ENCODE measurements around the gene ABCA1. TPM values are rescaled to one million over a fixed set of nuclear protein-coding genes. Genes with fewer than 3 reads are reported as not detected.
A peak's percentile ranks its signal among the peaks of the same experiment; 100 is the strongest.

ABCA1 gene
- total and polyA plus RNA-seq, 12 donors, result 1.3 to 35.0 (median 11.3) TPM

DNA sequence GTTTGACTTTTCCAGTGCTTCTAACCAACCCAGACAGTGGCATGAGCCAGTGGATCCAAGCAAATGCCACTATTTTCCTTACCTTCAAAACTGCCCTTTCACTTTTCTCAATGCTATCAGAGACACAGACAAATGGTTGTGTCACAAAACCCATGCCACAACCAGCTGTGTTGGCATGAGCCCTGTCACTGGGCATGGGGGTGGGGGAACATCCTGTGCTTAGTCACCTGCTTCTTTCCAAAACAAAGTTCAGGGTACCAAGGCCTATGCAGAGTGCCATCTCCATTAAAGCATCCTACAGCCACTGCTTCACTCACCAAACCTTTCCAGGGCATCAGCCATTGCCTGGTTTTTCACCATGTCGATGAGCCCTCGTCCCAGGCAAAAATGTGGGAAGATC, 133.9 kb downstream of the ABCA1 start:
- H3K4me1 ChIP-seq, result peaks cover 0 to 25% (median 0%) of the 10 kb centered on the region in 9 donors
- no peak overlapping the region for H3K27ac ChIP-seq
- no peaks in the 10 kb centered on the region for H3K27me3 ChIP-seq
- DNase-seq (no peak), ATAC-seq (no peak)
- no peaks in the 10 kb centered on the region for H3K9me3 ChIP-seq
- intact Hi-C loops (cut with DNase I), result no loop called here
- H3K4me3 ChIP-seq, result no peak overlapping the region
- H3K36me3 ChIP-seq, result peaks cover 0 to 100% (median 65%) of the 10 kb centered on the region in 9 donors
- TF ChIP-seq, protein P1, sequence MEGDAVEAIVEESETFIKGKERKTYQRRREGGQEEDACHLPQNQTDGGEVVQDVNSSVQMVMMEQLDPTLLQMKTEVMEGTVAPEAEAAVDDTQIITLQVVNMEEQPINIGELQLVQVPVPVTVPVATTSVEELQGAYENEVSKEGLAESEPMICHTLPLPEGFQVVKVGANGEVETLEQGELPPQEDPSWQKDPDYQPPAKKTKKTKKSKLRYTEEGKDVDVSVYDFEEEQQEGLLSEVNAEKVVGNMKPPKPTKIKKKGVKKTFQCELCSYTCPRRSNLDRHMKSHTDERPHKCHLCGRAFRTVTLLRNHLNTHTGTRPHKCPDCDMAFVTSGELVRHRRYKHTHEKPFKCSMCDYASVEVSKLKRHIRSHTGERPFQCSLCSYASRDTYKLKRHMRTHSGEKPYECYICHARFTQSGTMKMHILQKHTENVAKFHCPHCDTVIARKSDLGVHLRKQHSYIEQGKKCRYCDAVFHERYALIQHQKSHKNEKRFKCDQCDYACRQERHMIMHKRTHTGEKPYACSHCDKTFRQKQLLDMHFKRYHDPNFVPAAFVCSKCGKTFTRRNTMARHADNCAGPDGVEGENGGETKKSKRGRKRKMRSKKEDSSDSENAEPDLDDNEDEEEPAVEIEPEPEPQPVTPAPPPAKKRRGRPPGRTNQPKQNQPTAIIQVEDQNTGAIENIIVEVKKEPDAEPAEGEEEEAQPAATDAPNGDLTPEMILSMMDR (IDR thresholded peaks at IDR 0.05), result no peak
- 96 to 99% methylated on average over 2 of the region's 2 CpGs for WGBS, 2 donors

DNA sequence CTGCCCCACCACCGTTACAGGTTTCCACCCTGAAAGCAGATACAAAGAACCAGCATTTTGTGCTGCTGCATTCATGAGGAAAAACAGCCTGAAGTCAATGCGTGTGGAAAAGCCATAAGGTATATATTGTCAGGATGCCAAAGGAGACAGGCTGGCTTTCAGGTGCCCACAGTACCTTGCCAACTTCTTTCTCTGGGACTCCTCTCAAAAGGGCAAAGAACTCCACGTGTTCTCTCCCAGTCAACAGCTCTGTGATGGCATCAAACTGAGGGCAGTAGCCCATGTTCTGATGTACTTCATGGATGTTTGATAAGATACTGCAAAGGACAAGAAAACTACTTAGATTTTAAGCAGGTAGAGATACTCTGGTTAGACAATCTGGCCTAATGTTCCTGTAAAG, 139.7 kb downstream of the ABCA1 start:
- DNase-seq (no peak), ATAC-seq (peak in 1 of 8 donors; percentile 43)
- WGBS, 2 donors, result 78 to 83% methylated on average over 3 of the region's 3 CpGs
- intact Hi-C loops (cut with DNase I), result no loop called here
- TF ChIP-seq, protein P1 (IDR thresholded peaks at IDR 0.05), result no peak
- no peak overlapping the region for H3K4me3 ChIP-seq
- peaks cover 0 to 7% (median 0%) of the 10 kb centered on the region in 9 donors for H3K4me1 ChIP-seq
- no peaks in the 10 kb centered on the region for H3K27me3 ChIP-seq
- no peak overlapping the region for H3K27ac ChIP-seq
- no peaks in the 10 kb centered on the region for H3K9me3 ChIP-seq
- H3K36me3 ChIP-seq, result peaks cover 0 to 100% (median 71%) of the 10 kb centered on the region in 9 donors

DNA sequence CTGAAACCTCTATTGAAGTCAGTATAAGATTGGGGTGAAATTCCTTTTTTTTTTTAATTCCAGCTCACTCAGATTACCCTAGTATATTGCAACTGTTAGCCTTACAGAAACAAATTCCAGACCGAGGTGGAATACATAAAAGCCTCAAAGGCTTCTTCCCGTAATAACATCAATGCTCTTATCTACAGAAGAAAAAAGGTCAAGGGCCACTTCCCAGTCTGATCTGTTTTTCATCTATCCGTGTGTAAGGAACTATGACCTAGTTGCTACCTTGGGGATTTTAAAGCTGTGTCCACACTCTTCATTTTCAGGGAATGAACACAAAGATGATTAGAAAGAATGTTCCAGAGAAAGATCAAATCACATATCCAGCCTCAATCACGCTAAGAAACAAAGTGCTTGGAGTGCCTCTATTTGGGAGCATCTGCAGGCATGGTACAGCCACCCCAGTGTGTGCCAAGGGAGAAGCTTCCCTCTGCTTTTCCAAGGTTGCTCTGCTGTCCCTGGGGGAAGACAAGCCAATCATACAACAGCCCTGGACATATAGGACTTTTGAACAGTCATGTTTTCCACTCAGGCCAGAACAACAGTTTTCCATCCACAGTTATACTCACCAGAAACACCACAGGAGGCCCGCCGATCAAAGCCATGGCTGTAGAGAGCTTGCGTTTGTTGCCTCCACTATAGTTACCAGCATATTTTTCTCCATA, 140.5 kb downstream of the ABCA1 start:
- intact Hi-C loops (cut with DNase I), result no loop called here
- Histone ChIP-seq H3K4me1 (peaks cover 0 to 7% (median 0%) of the 10 kb centered on the region in 9 donors), H3K4me3 (no peak overlapping the region), H3K27ac (no peak overlapping the region), H3K36me3 (peaks cover 0 to 100% (median 65%) of the 10 kb centered on the region in 9 donors), H3K27me3 (no peaks in the 10 kb centered on the region), H3K9me3 (no peaks in the 10 kb centered on the region)
- WGBS, 2 donors, result 56 to 62% methylated on average over 7 of the region's 7 CpGs
- TF ChIP-seq, protein P1 (IDR thresholded peaks at IDR 0.05), result no peak
- DNase-seq (no peak), ATAC-seq (no peak)

DNA sequence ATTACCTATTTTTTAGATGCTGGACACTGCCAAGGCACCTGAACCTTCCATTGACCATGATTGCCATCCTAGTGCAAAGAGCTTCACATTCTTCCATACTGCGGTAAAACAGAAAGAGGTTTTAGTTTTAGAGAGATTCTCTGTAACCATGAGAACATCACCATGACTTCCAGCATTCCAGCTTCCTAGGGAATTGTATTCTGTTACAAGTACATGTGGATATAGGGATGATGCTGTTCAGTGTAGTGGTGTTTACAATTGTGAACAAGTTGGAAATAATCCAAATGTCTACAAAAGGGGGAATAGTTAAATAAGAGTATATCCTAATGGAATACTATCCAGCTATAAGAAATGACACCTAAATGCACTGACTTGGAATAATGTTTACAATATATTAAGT, 141.7 kb downstream of the ABCA1 start:
- H3K9me3 ChIP-seq, result no peaks in the 10 kb centered on the region
- TF ChIP-seq, protein P1 (IDR thresholded peaks at IDR 0.05), result no peak
- ATAC-seq (no peak), DNase-seq (no peak)
- WGBS, 2 donors, result 94 to 98% methylated on average over 1 of the region's 1 CpG
- H3K27ac ChIP-seq, result no peak overlapping the region
- intact Hi-C loops (cut with DNase I), result no loop called here
- H3K4me3 ChIP-seq, result no peak overlapping the region
- H3K36me3 ChIP-seq, result peaks cover 0 to 100% (median 55%) of the 10 kb centered on the region in 9 donors
- H3K27me3 ChIP-seq, result no peaks in the 10 kb centered on the region
- H3K4me1 ChIP-seq, result peaks cover 0 to 8% (median under 1%) of the 10 kb centered on the region in 9 donors
